Neuronal stem cell (in vitro differentiated cells): Measurements from ENCODE around the gene ZFAND2A.
"Not testable (repeated sequence)": the region's sequence is repeated elsewhere in the genome, so short reads cannot be mapped to it uniquely, and the experiment has no call there.

Experiments used
- DNase-seq: peaks from one replicate; pipeline ENCODE4 v3.0.0-alpha.2; 2013; ENCODE audit warnings: low spot score
- H2AFZ ChIP-seq: one replicate; pipeline ENCODE4 v1.6.1; 2013; ENCODE audit warnings: mild to moderate bottlenecking, low read length, inconsistent platforms
- H2AK5ac ChIP-seq: 2 replicates; pipeline ENCODE4 v1.6.1; 2013; ENCODE audit warnings: low read depth, mild to moderate bottlenecking, inconsistent platforms, low read length, moderate library complexity, mixed read lengths
- H2BK120ac ChIP-seq: 2 replicates; pipeline ENCODE4 v1.6.1; 2013; ENCODE audit warnings: low read depth, mild to moderate bottlenecking, inconsistent platforms, low read length, moderate library complexity, mixed read lengths
- H2BK12ac ChIP-seq: one replicate; pipeline ENCODE4 v1.6.1; 2013; ENCODE audit warnings: low read length, inconsistent platforms
- H2BK15ac ChIP-seq: 2 replicates; pipeline ENCODE4 v1.6.1; 2013; ENCODE audit warnings: mild to moderate bottlenecking, low read length, inconsistent platforms, mixed read lengths
- H2BK5ac ChIP-seq: one replicate; pipeline ENCODE4 v1.6.1; 2013; ENCODE audit warnings: inconsistent platforms, mild to moderate bottlenecking, low read length, moderate library complexity
- H3K14ac ChIP-seq: one replicate; pipeline ENCODE4 v1.6.1; 2013; ENCODE audit warnings: low read length, inconsistent platforms
- H3K18ac ChIP-seq: 2 replicates; pipeline ENCODE4 v1.6.1; 2013; ENCODE audit warnings: low read length, inconsistent platforms
- H3K23ac ChIP-seq: 2 replicates; pipeline ENCODE4 v1.6.1; 2013; ENCODE audit warnings: low read depth, mild to moderate bottlenecking, mixed read lengths, low read length, inconsistent platforms; ENCODE audit not compliant: poor library complexity
- H3K27ac ChIP-seq: replicated peaks from 3 replicates; pipeline ENCODE4 v1.5.1; 2013; ENCODE audit warnings: low read length, inconsistent platforms
- H3K27me3 ChIP-seq, 3 experiments: 2 replicates each; pipeline ENCODE4 v1.6.1; 2013; ENCODE audit warnings: low read length in 3 of 3, mild to moderate bottlenecking in 2 of 3, inconsistent platforms in 1 of 3, low read depth in 1 of 3, mixed read lengths in 1 of 3, moderate library complexity in 1 of 3; ENCODE audit not compliant: control insufficient read depth in 3 of 3, insufficient read depth in 3 of 3
- H3K36me3 ChIP-seq, 2 donors: replicated peaks in 1 of 2; 2 replicates each; pipeline ENCODE4 v1.6.1; 2013; ENCODE audit warnings: low read length in 2 of 2; ENCODE audit not compliant: control insufficient read depth in 2 of 2, insufficient read depth in 2 of 2
- H3K4ac ChIP-seq: 2 replicates; pipeline ENCODE4 v1.6.1; 2013; ENCODE audit warnings: inconsistent platforms, mild to moderate bottlenecking, low read length, moderate library complexity
- H3K4me1 ChIP-seq, 2 donors: 1 replicate in 1 of 2; 2 replicates in 1 of 2; pipeline ENCODE4 v1.6.1; 2013; ENCODE audit warnings: low read length in 2 of 2, low read depth in 1 of 2; ENCODE audit not compliant: control insufficient read depth in 2 of 2, insufficient read depth in 1 of 2
- H3K4me2 ChIP-seq: one replicate; pipeline ENCODE4 v1.6.1; 2013; ENCODE audit warnings: mild to moderate bottlenecking, low read length, inconsistent platforms; ENCODE audit not compliant: insufficient read depth, poor library complexity, severe bottlenecking
- H3K4me3 ChIP-seq, 2 donors: 2 replicates each; pipeline ENCODE4 v1.5.1; 2013; ENCODE audit warnings: low read length in 2 of 2, mild to moderate bottlenecking in 2 of 2, inconsistent platforms in 1 of 2, moderate library complexity in 1 of 2
- H3K79me1 ChIP-seq: one replicate; pipeline ENCODE4 v1.6.1; 2013; ENCODE audit warnings: low read depth, mild to moderate bottlenecking, inconsistent platforms, low read length, moderate library complexity
- H3K9ac ChIP-seq: one replicate; pipeline ENCODE4 v1.6.1; 2013; ENCODE audit warnings: mild to moderate bottlenecking, low read depth, low read length, inconsistent platforms; ENCODE audit not compliant: poor library complexity
- H3K9me3 ChIP-seq, 2 donors: replicated peaks in 1 of 2; 2 replicates each; pipeline versions ENCODE3 to v1.6.1; 2013; ENCODE audit warnings: low read length in 2 of 2, mild to moderate bottlenecking in 2 of 2, inconsistent platforms in 1 of 2, low read depth in 1 of 2, mixed read lengths in 1 of 2, moderate library complexity in 1 of 2; ENCODE audit not compliant: control insufficient read depth in 2 of 2, insufficient read depth in 1 of 2
- H4K8ac ChIP-seq: one replicate; pipeline ENCODE4 v1.6.1; 2013; ENCODE audit warnings: low read depth, mild to moderate bottlenecking, inconsistent platforms, low read length, moderate library complexity
- H4K91ac ChIP-seq: one replicate; pipeline ENCODE4 v1.6.1; 2013; ENCODE audit warnings: low read length, low read depth, mild to moderate bottlenecking, inconsistent platforms; ENCODE audit not compliant: poor library complexity
- WGBS, 2 donors: extraction: QIAGEN DNeasy Blood & Tissue Kit; methylation state at CpG; one replicate each; pipeline ENCODE4 v1.1.7; 2013; ENCODE audit warnings: missing lambda C conversion rate in 2 of 2, mixed read lengths in 1 of 2; ENCODE audit not compliant: insufficient read length in 2 of 2, insufficient replicate concordance in 1 of 2; ENCODE audit errors: extremely low coverage in 2 of 2; 5-methylcytosine and 5-hydroxymethylcytosine counted together

Gene ZFAND2A

GRCh38 chr7:1115171-1116045, 44.6 kb downstream of the ZFAND2A start:
- H4K8ac ChIP-seq, H2BK12ac ChIP-seq, H3K27me3 ChIP-seq, H2BK120ac ChIP-seq, H3K14ac ChIP-seq, H3K4ac ChIP-seq, H3K4me2 ChIP-seq, H2AK5ac ChIP-seq, H2BK15ac ChIP-seq, H3K27ac ChIP-seq, H2AFZ ChIP-seq, H2BK5ac ChIP-seq, H3K9ac ChIP-seq, H3K23ac ChIP-seq, DNase-seq, H3K9me3 ChIP-seq, H3K4me1 ChIP-seq, H4K91ac ChIP-seq, H3K18ac ChIP-seq: not testable (repeated sequence)
- Histone ChIP-seq H3K79me1 (peaks cover 15% of the 10 kb centered on the region), H3K36me3 (peaks cover 8 to 13% of the 10 kb centered on the region in 2 donors), H3K4me3 (peak overlapping the region in 1 of 2 donors; percentile 22)
- WGBS, 2 donors = no CpG with 5 or more reads among the region's 44 CpGs

GRCh38 chr7:1114505-1114904, 45.5 kb downstream of the ZFAND2A start:
- Histone ChIP-seq H4K91ac (no peak overlapping the region), H3K23ac (no peak overlapping the region), H4K8ac (no peak overlapping the region), H3K36me3 (peaks cover 8 to 13% of the 10 kb centered on the region in 2 donors), H2BK15ac (no peak overlapping the region), H3K9ac (no peak overlapping the region), H3K4me3 (no peak overlapping the region), H2BK120ac (no peak overlapping the region), H3K4ac (no peak overlapping the region), H3K27me3 (no peaks in the 10 kb centered on the region), H3K9me3 (no peaks in the 10 kb centered on the region), H2AFZ (no peak overlapping the region), H3K27ac (no peak overlapping the region), H3K18ac (no peak overlapping the region), H3K14ac (no peak overlapping the region), H2AK5ac (no peak overlapping the region), H3K4me2 (no peak overlapping the region), H2BK12ac (no peak overlapping the region), H2BK5ac (peak overlapping the region; percentile 44), H3K4me1 (no peaks in the 10 kb centered on the region), H3K79me1 (peaks cover 18% of the 10 kb centered on the region)
- DNase-seq = no peak
- WGBS, 2 donors = no CpG with 5 or more reads among the region's 19 CpGs

GRCh38 chr7:1114088-1114487, 45.9 kb downstream of the ZFAND2A start:
- no peaks in the 10 kb centered on the region for H3K4me1 ChIP-seq
- H3K14ac ChIP-seq = no peak overlapping the region
- no CpG with 5 or more reads among the region's 13 CpGs for WGBS, 2 donors
- no peaks in the 10 kb centered on the region for H3K27me3 ChIP-seq
- H2BK120ac ChIP-seq = no peak overlapping the region
- no peak overlapping the region for H2BK12ac ChIP-seq
- peak overlapping the region; percentile 44 for H2BK5ac ChIP-seq
- H3K36me3 ChIP-seq = peaks cover 8 to 13% of the 10 kb centered on the region in 2 donors
- no peak overlapping the region for H2BK15ac ChIP-seq
- no peak overlapping the region for H3K4me2 ChIP-seq
- H2AFZ ChIP-seq = no peak overlapping the region
- no peak overlapping the region for H3K18ac ChIP-seq
- H3K4ac ChIP-seq = no peak overlapping the region
- H3K9ac ChIP-seq = no peak overlapping the region
- no peak for DNase-seq
- H2AK5ac ChIP-seq = no peak overlapping the region
- no peaks in the 10 kb centered on the region for H3K9me3 ChIP-seq
- H4K91ac ChIP-seq = no peak overlapping the region
- H4K8ac ChIP-seq = no peak overlapping the region
- H3K23ac ChIP-seq = no peak overlapping the region
- peaks cover 20% of the 10 kb centered on the region for H3K79me1 ChIP-seq
- H3K4me3 ChIP-seq = no peak overlapping the region
- H3K27ac ChIP-seq = no peak overlapping the region

- Histone ChIP-seq H3K9me3 (no peaks in the 10 kb centered on the region), H3K4me2 (no peak overlapping the region), H3K36me3 (peaks cover 8 to 13% of the 10 kb centered on the region in 2 donors), H3K14ac (no peak overlapping the region), H3K4me3 (no peak overlapping the region), H3K18ac (no peak overlapping the region), H3K27me3 (no peaks in the 10 kb centered on the region), H3K4ac (peak overlapping the region; percentile 11), H3K27ac (no peak overlapping the region), H4K91ac (no peak overlapping the region), H2BK5ac (no peak overlapping the region), H4K8ac (no peak overlapping the region), H2AK5ac (no peak overlapping the region), H3K23ac (no peak overlapping the region), H2BK12ac (no peak overlapping the region), H3K79me1 (peaks cover 20% of the 10 kb centered on the region), H3K4me1 (no peaks in the 10 kb centered on the region), H2AFZ (no peak overlapping the region), H2BK15ac (no peak overlapping the region), H3K9ac (peak overlapping the region; percentile 3), H2BK120ac (peak overlapping the region; percentile 61)
- no CpG with 5 or more reads among the region's 18 CpGs for WGBS, 2 donors
- DNase-seq = no peak
Observed at GRCh38 chr7:1113548-1113885, 46.5 kb downstream of the ZFAND2A start.
